HG02943 (cell line): ENCODE results near the gene EPN1.
"Not testable (repeated sequence)": the region's sequence is repeated elsewhere in the genome, so short reads cannot be mapped to it uniquely, and the experiment has no call there.

Experiments used
- ATAC-seq: cut with Tn5 transposase; IDR thresholded peaks from one replicate; pipeline ENCODE4 v1.9.1; 2021; ENCODE audit warnings: mild to moderate bottlenecking, low read depth, moderate library complexity; ENCODE audit not compliant: unreplicated experiment

EPN1 gene

DNA sequence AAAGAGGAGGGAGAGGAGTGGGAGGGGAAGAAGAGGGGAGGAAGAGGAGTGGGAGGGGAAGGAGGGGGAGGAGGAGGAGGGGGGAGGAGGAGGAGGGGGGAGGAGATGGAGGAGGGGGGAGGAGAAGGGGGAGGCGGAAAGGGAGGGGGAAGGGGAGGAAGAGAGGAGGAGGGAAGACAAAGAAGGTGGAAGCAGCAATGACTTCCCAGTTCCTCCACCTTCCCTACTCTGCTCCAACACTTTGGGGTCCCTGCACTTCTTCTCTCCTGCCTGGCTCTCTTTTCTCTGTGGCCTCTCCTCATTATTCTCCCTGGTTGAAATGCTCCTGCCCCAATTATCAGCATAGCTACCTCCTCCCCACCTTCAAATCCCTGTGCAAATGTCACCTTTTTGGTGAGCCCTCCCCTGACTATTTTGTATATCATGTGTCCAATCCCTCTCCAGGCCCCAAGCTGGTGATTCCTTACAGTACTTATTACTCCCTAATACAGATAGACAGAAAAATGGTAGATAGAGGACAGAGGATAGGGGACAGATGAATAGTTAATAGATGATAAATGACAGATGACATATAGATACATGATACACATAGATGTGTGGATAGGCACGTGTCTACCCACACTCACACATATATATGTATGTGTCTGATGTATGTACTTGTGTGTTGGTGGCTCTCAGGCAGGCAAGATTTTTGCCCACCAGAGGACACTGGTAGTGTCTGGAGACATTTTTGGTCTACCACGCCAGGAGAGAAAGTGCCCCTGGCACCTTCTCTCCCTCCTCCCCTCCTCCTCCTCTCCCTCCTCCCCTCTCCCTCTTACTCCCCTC lies 38.0 kb downstream of the EPN1 start:
- ATAC-seq = no peak

DNA sequence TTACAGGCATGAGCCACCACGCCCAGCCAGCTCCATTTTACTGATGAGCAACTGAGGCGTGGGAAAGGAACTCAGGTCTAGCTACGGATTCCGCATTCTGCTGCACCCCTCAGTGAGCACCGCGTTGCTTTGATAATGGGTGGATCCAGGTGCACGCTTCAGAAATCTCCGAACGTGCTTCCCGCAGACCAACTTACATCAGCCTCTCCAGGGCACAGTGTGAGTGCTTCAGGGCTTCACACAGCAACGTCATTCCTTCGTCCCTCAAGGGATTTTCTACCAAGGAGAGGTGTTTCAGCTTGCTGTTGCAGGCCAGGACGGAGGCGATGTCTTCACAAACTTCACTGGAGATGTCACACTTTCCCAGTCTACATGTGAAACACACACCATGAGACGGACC lies 41.5 kb downstream of the EPN1 start:
- no peak for ATAC-seq

DNA sequence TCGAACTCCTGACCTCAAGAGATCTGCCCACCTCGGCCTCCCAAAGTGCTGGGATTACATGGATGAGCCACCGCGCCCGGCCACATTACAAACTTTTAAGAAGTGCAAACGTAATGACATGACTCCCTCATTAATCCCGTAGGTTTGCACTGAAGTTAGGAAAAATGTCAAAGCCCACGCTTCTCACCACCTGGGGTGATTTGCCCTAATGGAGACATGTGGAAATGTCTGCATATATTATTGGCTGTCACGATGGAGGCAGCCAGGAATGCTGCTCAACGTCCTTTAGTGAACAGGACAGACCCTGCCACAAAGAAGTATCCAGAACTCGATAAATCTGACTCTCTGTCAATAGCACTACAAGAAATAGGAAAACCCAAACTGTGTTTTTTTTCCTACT lies 42.2 kb downstream of the EPN1 start:
- ATAC-seq = no peak

DNA sequence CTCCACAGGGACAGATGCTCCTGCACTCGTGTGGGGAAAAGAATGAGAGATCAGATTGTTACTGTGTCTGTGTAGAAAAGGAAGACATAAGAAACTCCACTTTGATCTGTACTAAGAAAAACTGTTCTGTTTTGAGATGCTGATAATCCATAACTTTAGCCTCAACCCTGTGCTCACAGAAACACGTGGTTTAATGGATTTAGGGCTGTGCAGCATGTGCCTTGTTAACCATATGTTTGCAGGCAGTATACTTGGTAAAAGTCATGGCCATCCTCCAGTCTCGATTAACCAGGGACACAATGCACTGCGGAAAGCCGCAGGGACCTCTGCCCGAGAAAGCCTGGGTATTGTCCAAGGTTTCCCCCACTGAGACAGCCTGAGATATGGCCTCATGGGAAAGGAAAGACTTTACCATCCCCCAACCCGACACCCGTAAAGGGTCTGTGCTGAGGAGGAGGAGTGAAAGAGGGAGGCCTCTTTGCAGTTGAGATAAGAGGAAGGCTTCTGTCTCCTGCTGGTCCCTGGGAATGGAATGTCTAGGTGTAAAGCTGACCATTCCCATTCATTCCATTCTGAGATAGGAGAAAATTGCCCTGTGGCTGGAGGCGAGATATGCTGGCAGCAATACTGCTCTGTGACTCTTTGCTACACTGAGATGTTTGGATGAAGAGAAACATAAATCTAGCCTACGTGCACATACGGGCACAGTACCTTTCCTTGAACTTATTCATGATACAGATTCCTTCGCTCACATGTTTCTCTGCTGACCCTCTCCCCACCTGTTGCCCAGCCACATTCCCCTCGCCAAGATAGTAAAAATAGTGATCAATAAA lies 43.1 kb downstream of the EPN1 start:
- ATAC-seq = not testable (repeated sequence)

DNA sequence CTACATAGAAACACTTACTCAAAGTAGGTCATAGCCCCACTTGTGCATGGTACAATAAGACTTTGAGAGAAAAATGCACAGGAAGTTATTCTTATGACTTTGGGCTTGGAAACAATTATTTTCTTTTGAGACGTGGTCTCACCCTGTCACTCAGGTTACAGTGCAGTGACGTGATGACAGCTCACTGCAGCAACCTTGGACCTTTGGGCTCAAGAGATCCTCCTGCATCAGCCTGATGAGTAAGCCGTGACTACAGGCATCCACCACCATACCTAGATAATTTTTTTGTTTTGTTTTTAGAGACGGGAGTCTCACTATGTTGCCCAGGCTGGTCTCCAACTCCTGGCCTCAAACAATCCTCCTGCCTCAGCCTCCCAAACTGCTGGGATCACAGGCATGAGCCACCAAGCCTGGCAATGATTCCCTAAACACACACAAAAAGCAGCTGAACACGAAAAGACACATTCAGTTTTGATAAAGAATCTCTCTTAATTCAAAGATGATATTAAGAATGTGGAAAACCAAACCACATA lies 45.3 kb downstream of the EPN1 start:
- ATAC-seq = no peak

DNA sequence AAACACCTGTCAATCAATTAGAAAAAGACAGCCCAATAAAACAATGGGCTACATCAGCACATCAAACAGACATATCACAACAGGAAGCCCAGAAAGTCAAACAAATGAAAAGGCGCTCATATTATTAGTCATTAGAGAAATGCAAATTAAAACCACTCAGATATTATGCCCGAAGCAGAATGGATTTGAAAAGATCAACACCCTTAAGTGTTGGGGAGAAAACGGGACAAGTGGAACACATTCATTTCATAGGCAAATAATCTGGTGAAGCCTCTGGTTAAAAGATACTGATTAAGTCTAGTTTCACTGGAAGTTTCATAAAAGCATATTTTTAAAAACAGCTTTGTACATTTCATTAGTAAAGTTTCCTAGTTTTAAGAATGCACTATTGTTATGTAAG lies 45.8 kb downstream of the EPN1 start:
- ATAC-seq = no peak

DNA sequence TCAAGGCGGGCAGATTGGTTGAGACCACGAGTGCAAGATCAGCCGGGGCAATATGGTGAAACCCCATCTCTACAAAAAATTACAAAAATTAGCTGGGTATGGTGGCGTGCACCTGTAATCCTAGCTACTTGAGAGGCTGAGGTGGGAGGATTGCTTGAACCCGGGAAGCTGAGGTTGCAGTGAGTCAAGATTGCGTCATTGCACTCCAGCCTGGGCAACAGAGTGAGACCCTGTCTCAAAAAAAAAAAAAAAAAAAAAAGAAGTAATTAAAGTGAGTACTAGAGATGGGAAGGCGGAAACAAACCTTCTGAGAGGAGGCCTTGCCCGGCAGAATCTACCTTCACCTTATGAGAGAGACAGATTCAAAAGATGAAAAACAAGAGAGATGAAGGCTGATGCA lies 48.5 kb downstream of the EPN1 start:
- ATAC-seq = no peak

DNA sequence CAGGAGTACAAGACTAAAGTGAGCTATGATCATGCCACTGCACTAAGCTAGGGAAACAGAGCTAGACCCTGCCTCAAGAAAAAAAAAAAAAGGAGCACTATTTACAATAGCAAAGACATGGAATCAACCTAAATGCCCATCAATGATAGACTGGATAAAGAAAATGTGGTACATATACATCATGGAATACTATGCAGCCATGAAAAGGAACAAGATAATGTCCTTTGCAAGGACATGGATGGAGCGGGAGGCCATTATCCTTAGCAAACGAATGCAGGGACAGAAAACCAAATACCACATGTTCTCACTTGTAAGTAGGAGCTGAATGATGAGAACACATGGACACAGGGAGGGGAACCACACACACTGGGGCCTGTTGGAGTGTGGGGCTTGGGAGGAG lies 55.4 kb downstream of the EPN1 start:
- not testable (repeated sequence) for ATAC-seq

DNA sequence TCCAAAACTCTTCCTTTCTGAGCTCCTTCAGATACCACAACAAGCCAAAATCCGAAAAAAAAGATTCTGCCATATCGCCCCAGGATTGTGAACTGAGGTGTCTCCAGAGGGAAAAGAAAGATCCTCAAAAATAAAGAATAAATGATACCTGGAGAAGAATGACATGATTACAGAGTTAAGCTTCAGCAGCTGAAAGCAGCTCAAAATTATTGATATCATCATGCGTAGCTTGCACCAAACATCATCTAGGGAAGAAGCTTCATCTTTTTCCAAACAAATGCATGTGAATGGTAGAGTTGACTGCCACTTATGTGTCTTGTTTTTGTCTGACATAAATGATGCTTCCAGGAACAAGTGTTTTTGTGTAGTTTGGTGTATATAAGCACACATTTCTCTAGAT lies 63.3 kb downstream of the EPN1 start, which contains the start of gene NLRP9:
Gene NLRP9, minus strand, starts transcription at position 101 of the 400 bp plus-strand sequence. Its CDS starts 28 bp downstream, at position 73.
- no peak for ATAC-seq

DNA sequence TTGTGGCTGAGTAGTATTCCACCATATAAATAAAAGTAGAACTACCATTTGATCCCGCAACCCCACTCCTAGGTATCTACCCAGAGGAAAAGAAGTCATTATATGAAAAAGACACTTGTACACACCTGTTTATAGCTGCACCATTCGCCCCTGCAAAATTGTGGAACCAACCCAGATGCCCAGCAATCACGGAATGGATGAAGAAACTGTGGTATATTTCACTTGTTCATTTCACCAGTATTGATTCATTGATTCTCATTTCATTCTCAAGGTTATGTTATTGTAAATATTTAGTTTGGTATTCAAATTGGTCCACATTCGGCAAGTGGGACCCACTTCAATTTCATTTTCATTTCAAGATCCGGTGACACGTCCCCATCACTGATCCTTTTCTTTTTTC lies 75.7 kb downstream of the EPN1 start:
- no peak for ATAC-seq

DNA sequence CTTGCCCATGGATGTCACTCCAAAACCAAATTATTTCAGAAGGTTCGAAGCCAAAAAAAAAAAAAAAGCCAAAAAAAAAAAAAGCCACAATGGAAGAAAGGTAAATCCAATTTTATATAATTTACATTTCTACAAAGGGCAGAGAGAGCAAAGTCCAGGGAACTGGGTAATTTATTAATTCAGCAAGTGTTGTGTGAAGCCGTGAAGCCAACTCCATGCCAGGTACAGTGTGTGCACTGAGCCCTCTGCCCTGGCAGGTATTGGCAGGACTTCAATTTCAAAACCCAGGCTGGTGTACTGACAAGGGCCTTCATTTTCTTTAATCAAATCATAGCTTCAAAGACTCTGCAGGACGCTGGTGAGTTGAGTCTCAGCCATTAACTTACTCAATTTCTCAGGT lies 78.4 kb downstream of the EPN1 start:
- no peak for ATAC-seq

DNA sequence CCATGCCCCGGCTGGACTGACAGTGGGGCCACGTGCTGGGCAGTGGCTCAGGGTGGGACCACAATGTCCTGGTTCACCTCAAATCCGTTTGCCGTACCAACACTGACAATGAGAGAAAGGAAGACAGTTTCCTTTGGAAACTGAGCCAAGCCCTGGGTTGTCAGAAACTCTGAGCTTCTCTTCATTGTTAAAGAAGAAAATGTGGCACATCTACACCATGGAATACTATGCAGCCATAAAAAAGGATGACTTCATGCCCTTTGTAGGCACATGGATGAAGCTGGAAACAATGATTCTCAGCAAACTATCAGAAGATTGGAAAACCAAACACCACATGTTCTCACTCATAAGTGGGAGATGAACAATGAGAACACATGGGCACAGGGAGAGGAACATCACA lies 81.8 kb downstream of the EPN1 start:
- ATAC-seq = not testable (repeated sequence)

DNA sequence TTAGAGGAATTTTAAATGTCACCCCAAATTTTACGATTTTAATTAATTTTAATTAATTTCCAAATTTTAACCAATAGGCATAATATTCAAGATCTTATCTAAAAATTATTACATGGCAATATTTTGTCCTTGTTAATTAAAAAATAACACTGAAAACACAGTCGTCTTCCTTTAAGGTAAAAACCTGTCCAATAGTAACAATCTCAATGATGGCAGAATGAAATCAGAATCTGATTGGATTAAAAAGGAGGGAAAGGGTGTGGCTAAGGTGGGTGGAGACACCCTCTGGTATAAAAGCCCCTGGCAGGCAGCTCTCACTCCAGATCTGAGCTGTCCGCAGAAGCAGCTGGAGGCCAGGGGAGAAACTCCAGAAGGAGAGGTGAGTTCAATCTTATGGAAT lies 83.8 kb downstream of the EPN1 start, which contains the start of gene RFPL4A:
Gene RFPL4A, plus strand, starts transcription at position 301 of the 400 bp plus-strand sequence. CDS start 2,704 bp downstream, outside the sequence.
- ATAC-seq = not testable (repeated sequence)
